ENCODE results near the gene BDP1. TPM values are rescaled to one million over a fixed set of nuclear protein-coding genes. Genes with fewer than 3 reads are reported as not detected.

The BDP1 gene
- total and polyA plus RNA-seq, 2 of the 4 experiments (the other 2 are of a cell fraction) = 5.8 to 14.0 TPM

DNA sequence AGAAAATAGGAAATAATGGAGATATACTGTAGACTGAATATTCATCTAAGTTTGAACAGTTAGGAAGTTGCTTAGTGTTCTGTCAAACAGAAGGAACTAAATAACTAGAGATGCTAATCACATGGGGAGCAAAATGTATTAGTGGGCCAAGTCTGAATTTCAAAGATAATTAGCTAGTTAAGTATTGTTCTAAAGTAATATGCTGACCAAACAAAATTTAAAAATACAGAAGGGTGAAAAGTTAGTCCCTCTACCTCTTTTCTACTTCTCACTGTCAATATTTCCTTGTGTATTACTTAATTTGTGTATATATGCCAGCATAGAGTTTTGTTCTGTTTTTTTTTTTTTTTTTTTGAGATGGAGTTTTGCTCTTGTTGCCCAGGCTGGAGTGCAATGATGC lies 135.6 kb downstream of the BDP1 start:
- Histone ChIP-seq H3K56ac (ENCODE audit: extremely low read depth, insufficient read depth, low read length) (no peak overlapping the region), H3K27ac (ENCODE audit: insufficient read depth, low read length) (no peak overlapping the region), H2BK5ac (ENCODE audit: low read depth, low read length, poor library complexity, severe bottlenecking) (no peak overlapping the region), H3K27me3 (ENCODE audit: control insufficient read depth, insufficient read depth, low read length) (no peaks in the 10 kb centered on the region), H2AFZ (replicated peaks; ENCODE audit: low read length, poor library complexity) (no peak overlapping the region), H3K4me1 (ENCODE audit: control insufficient read depth, insufficient read depth, low read length) (peaks cover 2% of the 10 kb centered on the region), H2BK120ac (ENCODE audit: low read depth, low read length) (no peak overlapping the region), H2AK9ac (replicated peaks; ENCODE audit: low read depth, low read length, poor library complexity) (no peak overlapping the region), H2AK5ac (ENCODE audit: low read depth, low read length) (no peak overlapping the region), H3K4me2 (ENCODE audit: low read depth, low read length) (no peak overlapping the region), H2BK15ac (ENCODE audit: low read depth, low read length) (no peak overlapping the region), H3K14ac (replicated peaks; ENCODE audit: low read depth, low read length) (no peak overlapping the region), H3K79me1 (ENCODE audit: low read depth in 1 of 2, low read length in 2 of 2) (peaks cover 11 to 16% of the 10 kb centered on the region in 2 experiments; a peak in 3 of 4 replicates), H4K5ac (ENCODE audit: low read depth, low read length) (no peak overlapping the region), H3K23ac (ENCODE audit: low read depth, low read length) (no peak overlapping the region), H3K36me3 (ENCODE audit: control insufficient read depth, insufficient read depth, low read length) (peaks cover 2% of the 10 kb centered on the region; the same call in 1 of the 2 replicates), H3K4me3 (ENCODE audit: insufficient read depth, low read depth, low read length) (no peak overlapping the region), H3K9me1 (ENCODE audit: insufficient read depth, low read length) (no peaks in the 10 kb centered on the region), H4K91ac (ENCODE audit: insufficient read depth, low read depth, low read length) (no peak overlapping the region), H4K20me1 (ENCODE audit: insufficient read depth, low read length) (no peaks in the 10 kb centered on the region), H3K9ac (ENCODE audit: low read depth, low read length) (no peak overlapping the region), H3K9me3 (ENCODE audit: control insufficient read depth, insufficient read depth, low read length) (no peaks in the 10 kb centered on the region), H3K4ac (ENCODE audit: low read depth, low read length) (no peak overlapping the region), H3K18ac (ENCODE audit: low read depth, low read length) (no peak overlapping the region), H4K8ac (ENCODE audit: low read depth in 2 of 2, low read length in 2 of 2) (no peak overlapping the region), H2BK20ac (ENCODE audit: low read depth, low read length) (no peak overlapping the region)
- ChIA-PET POLR2A (ENCODE audit: unreplicated experiment) (no interaction called here), CTCF (no interaction called here)
- ATAC-seq (ENCODE audit: low read depth) (no peak), DNase-seq (no peak)
- BruUV-seq (replicated peaks) = no TSS peak
- TF ChIP-seq MAFK (IDR thresholded peaks at IDR 0.05; ENCODE audit: low read depth, low read length) (peak; percentile 90), SMC3 (IDR thresholded peaks at IDR 0.05; ENCODE audit: low read depth, low read length) (no peak)
- in situ Hi-C loops (cut with MboI; ENCODE audit: low sequenced_read_pairs) (loop anchor here (25.0 kb wide), 1 partner anchor 721 kb away; the partner anchor contains the start of genes MRPS27 and PTCD2), intact Hi-C loops (cut with micrococcal nuclease) (no loop called here), dilution Hi-C loops (cut with HindIII; ENCODE audit: low sequenced_read_pairs, unreplicated experiment) (no loop called here)

All from IMR-90 (cell line).